ENCODE data around the gene KCNG4.

The KCNG4 gene

GRCh38 chr16:84237994-84238750 is 1.6 kb downstream of the KCNG4 start:
- in situ Hi-C loops (cut with HindIII; ENCODE audit: low pct_ligation_motif_present, low sequenced_read_pairs) = no loop called here
- no peaks in the 10 kb centered on the region for H3K36me3 ChIP-seq (replicated peaks)
- H3K4me3 ChIP-seq (ENCODE audit: low read depth, low read length) = no peak overlapping the region
- TF ChIP-seq, protein P1, sequence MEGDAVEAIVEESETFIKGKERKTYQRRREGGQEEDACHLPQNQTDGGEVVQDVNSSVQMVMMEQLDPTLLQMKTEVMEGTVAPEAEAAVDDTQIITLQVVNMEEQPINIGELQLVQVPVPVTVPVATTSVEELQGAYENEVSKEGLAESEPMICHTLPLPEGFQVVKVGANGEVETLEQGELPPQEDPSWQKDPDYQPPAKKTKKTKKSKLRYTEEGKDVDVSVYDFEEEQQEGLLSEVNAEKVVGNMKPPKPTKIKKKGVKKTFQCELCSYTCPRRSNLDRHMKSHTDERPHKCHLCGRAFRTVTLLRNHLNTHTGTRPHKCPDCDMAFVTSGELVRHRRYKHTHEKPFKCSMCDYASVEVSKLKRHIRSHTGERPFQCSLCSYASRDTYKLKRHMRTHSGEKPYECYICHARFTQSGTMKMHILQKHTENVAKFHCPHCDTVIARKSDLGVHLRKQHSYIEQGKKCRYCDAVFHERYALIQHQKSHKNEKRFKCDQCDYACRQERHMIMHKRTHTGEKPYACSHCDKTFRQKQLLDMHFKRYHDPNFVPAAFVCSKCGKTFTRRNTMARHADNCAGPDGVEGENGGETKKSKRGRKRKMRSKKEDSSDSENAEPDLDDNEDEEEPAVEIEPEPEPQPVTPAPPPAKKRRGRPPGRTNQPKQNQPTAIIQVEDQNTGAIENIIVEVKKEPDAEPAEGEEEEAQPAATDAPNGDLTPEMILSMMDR (IDR thresholded peaks at IDR 0.05; ENCODE audit: low read depth, low read length, missing control alignments) = no peak
- no peak overlapping the region for H3K27ac ChIP-seq
- peaks cover 8% of the 10 kb centered on the region for H3K27me3 ChIP-seq (replicated peaks)
- no peak for DNase-seq

GRCh38 chr16:84236671-84237070 is 3.1 kb downstream of the KCNG4 start:
- Histone ChIP-seq H3K27ac (no peak overlapping the region), H3K27me3 (replicated peaks) (peaks cover 10% of the 10 kb centered on the region), H3K4me3 (ENCODE audit: low read depth, low read length) (no peak overlapping the region), H3K36me3 (replicated peaks) (no peaks in the 10 kb centered on the region)
- TF ChIP-seq, protein P1 (IDR thresholded peaks at IDR 0.05; ENCODE audit: low read depth, low read length, missing control alignments) = no peak
- no peak for DNase-seq
- in situ Hi-C loops (cut with HindIII; ENCODE audit: low pct_ligation_motif_present, low sequenced_read_pairs) = no loop called here

GRCh38 chr16:84234321-84235241 is 5.2 kb downstream of the KCNG4 start:
- in situ Hi-C loops (cut with HindIII; ENCODE audit: low pct_ligation_motif_present, low sequenced_read_pairs) = no loop called here
- peaks cover 1% of the 10 kb centered on the region for H3K27me3 ChIP-seq (replicated peaks)

GRCh38 chr16:84233748-84234147 is 6.1 kb downstream of the KCNG4 start:
- H3K4me3 ChIP-seq (ENCODE audit: low read depth, low read length) = no peak overlapping the region
- TF ChIP-seq, protein P1 (IDR thresholded peaks at IDR 0.05; ENCODE audit: low read depth, low read length, missing control alignments) = no peak
- in situ Hi-C loops (cut with HindIII; ENCODE audit: low pct_ligation_motif_present, low sequenced_read_pairs) = no loop called here
- H3K27me3 ChIP-seq (replicated peaks) = peaks cover 1% of the 10 kb centered on the region
- H3K36me3 ChIP-seq (replicated peaks) = no peaks in the 10 kb centered on the region
- no peak for DNase-seq
- no peak overlapping the region for H3K27ac ChIP-seq

More at GRCh38 chr16:84234321-84235241, 5.2 kb downstream of the KCNG4 start:
- DNase-seq = no peak
- TF ChIP-seq, protein P1 (IDR thresholded peaks at IDR 0.05; ENCODE audit: low read depth, low read length, missing control alignments) = no peak
- H3K36me3 ChIP-seq (replicated peaks) = no peaks in the 10 kb centered on the region
- H3K4me3 ChIP-seq (ENCODE audit: low read depth, low read length) = no peak overlapping the region
- no peak overlapping the region for H3K27ac ChIP-seq

DNA sequence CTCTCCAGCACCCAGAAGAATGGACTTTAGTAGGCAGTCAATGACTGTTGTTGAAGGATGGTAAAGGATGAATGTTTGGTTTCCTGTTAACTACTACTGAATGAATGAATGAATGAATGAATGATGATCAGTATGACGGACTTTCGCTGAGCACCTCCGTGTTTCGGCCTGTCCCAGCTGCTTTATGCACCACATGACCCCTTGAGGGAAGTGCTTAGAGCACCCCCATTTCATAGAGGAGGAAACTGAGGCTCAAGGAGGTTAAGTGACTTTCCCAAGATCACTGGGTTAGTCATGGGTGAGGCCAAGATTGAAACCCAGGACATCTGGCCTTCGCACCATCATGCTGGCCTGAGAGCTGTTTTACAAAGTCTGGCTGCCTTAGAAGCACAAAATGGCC is 6.8 kb downstream of the KCNG4 start:
- TF ChIP-seq, protein P1 (IDR thresholded peaks at IDR 0.05; ENCODE audit: low read depth, low read length, missing control alignments) = no peak
- in situ Hi-C loops (cut with HindIII; ENCODE audit: low pct_ligation_motif_present, low sequenced_read_pairs) = no loop called here
- Histone ChIP-seq H3K27ac (no peak overlapping the region), H3K4me3 (ENCODE audit: low read depth, low read length) (no peak overlapping the region), H3K36me3 (replicated peaks) (no peaks in the 10 kb centered on the region), H3K27me3 (replicated peaks) (peaks cover 1% of the 10 kb centered on the region)
- DNase-seq = no peak

All from brain microvascular endothelial cell (primary cell).